HEK293 (cell line): Measurements from ENCODE around the gene SUOX.

Experiments used
- CTCF ChIP-seq: fragments of 450-650 bp; formaldehyde crosslinking; IDR thresholded peaks from 2 replicates; pipeline ENCODE4 v1.5.1; 2016; ENCODE audit warnings: missing biosample characterization, missing genetic modification characterization
- HOXA7 ChIP-seq: sonication (generic); formaldehyde crosslinking; IDR thresholded peaks from 2 replicates; pipeline ENCODE4 v1.8.1; 2022; ENCODE audit warnings: missing genetic modification reagents, borderline replicate concordance
- KLF10 ChIP-seq: fragments of 450-650 bp; IDR thresholded peaks from 2 replicates; pipeline ENCODE4 v1.5.1; 2018; ENCODE audit warnings: missing biosample characterization, mild to moderate bottlenecking, missing genetic modification characterization
- PRDM1 ChIP-seq: fragments of 450-650 bp; formaldehyde crosslinking; IDR thresholded peaks from 2 replicates; pipeline ENCODE4; 2016; ENCODE audit warnings: missing biosample characterization, missing genetic modification characterization
- SP2 ChIP-seq: fragments of 450-650 bp; formaldehyde crosslinking; IDR thresholded peaks from 2 replicates; pipeline ENCODE4 v1.5.1; 2016; ENCODE audit warnings: missing biosample characterization, missing genetic modification characterization
- ZBTB17 ChIP-seq: fragments of 450-650 bp; formaldehyde crosslinking; IDR thresholded peaks from 2 replicates; pipeline ENCODE4 v1.5.1; 2016; ENCODE audit warnings: missing biosample characterization, missing genetic modification characterization
- ZFP41 ChIP-seq: fragments of 450-650 bp; formaldehyde crosslinking; IDR thresholded peaks from 2 replicates; pipeline ENCODE4 v1.5.1; 2016; ENCODE audit warnings: missing biosample characterization, missing genetic modification characterization, borderline replicate concordance
- ZNF18 ChIP-seq: fragments of 450-650 bp; formaldehyde crosslinking; IDR thresholded peaks from 2 replicates; pipeline ENCODE4 v1.5.1; 2016; ENCODE audit warnings: missing biosample characterization, missing genetic modification characterization
- ZNF184 ChIP-seq: fragments of 450-650 bp; IDR thresholded peaks from 2 replicates; pipeline ENCODE4 v1.5.1; 2018; ENCODE audit warnings: missing biosample characterization, mild to moderate bottlenecking, missing genetic modification characterization
- ZNF654 ChIP-seq: fragments of 450-650 bp; formaldehyde crosslinking; IDR thresholded peaks from 2 replicates; pipeline ENCODE4 v1.5.1; 2016; ENCODE audit warnings: low read depth, missing biosample characterization, missing genetic modification characterization
- ZNF76 ChIP-seq: fragments of 450-650 bp; formaldehyde crosslinking; IDR thresholded peaks from 2 replicates; pipeline ENCODE4; 2016; ENCODE audit warnings: low read depth, missing biosample characterization, missing genetic modification characterization, borderline replicate concordance

GRCh38 chr12:55963760-55964159 lies 33.3 kb upstream of the SUOX start:
- TF ChIP-seq ZNF654 (tag by site-specific recombination) (no peak), ZNF76 (tag by site-specific recombination) (no peak), CTCF (tag by site-specific recombination) (no peak), PRDM1 (tag by site-specific recombination) (peak; percentile 98), HOXA7 (CRISPR knock-in tag) (no peak), ZBTB17 (no peak), SP2 (no peak), ZFP41 (no peak), ZNF18 (no peak), KLF10 (no peak), ZNF184 (tag by site-specific recombination) (no peak)
